Ovary (tissue), 9 donors: Measurements from ENCODE around the gene AP3B1. TPM values are rescaled to one million over a fixed set of nuclear protein-coding genes. Genes with fewer than 3 reads are reported as not detected.
"Not testable (repeated sequence)": the region's sequence is repeated elsewhere in the genome, so short reads cannot be mapped to it uniquely, and the experiment has no call there.

Experiments used
- DNase-seq, 5 donors: peaks; one replicate each; pipeline ENCODE4 v3.0.0-alpha.2; 2019 to 2020
- H3K27ac ChIP-seq, 2 donors: fragments of 200-600 bp; one replicate each; pipeline versions ENCODE4 v1.5.1 to v1.8.0; 2019 to 2022
- H3K27me3 ChIP-seq: fragments of 200-600 bp; one replicate; pipeline ENCODE4 v1.8.0; 2022
- H3K36me3 ChIP-seq: fragments of 200-600 bp; sonication (generic); one replicate; pipeline ENCODE4 v1.5.1; 2019
- H3K4me1 ChIP-seq: one replicate; pipeline ENCODE4 v1.8.1; 2013; ENCODE audit warnings: mild to moderate bottlenecking, moderate library complexity; ENCODE audit not compliant: insufficient read depth
- H3K4me3 ChIP-seq: fragments of 200-600 bp; sonication (generic); one replicate; pipeline ENCODE4 v1.5.1; 2017
- H3K9me3 ChIP-seq, 2 donors: fragments of 200-600 bp in 1 of 2; sonication (generic) in 1 of 2; one replicate each; pipeline versions ENCODE4 v1.5.1 to v1.8.1; 2013 to 2019; ENCODE audit warnings: mild to moderate bottlenecking in 1 of 2, moderate library complexity in 1 of 2
- EP300 ChIP-seq: sonication (generic); formaldehyde crosslinking; IDR thresholded peaks from one replicate; pipeline ENCODE4 v1.6.1; 2017; ENCODE audit warnings: antibody characterized with exemption
- POLR2A ChIP-seq: fragments of 450-650 bp; IDR thresholded peaks from one replicate; pipeline ENCODE4 v1.6.1; 2017; ENCODE audit warnings: antibody characterized with exemption, mild to moderate bottlenecking, moderate library complexity
- WGBS, 3 donors: extraction: QIAGEN DNeasy Blood & Tissue Kit in 1 of 3; methylation state at CpG; one replicate each; pipeline versions ENCODE4 v1.1.5 to v1.1.7; 2013 to 2017; 5-methylcytosine and 5-hydroxymethylcytosine counted together
- intact Hi-C, 4 donors: fragments of 100-400 bp; cut with DNase I; formaldehyde crosslinking; loops; one replicate each; pipeline versions ENCODE4 v1.11.0 to v1.15.1; 2022 to 2023
- polyA plus RNA-seq, 2 donors: library from polyadenylated mRNA; stranded (reverse); fragments of 200-250 nt in 1 of 2; fragments of 350-450 nt in 1 of 2; fragmentation: Illumina TruSeq in 1 of 2; extraction: RNeasy Lipid Tissue Mini Kit (QIAGEN cat#74804) in 1 of 2; gene quantifications; one replicate each; pipeline ENCODE4 v1.2.3, GENCODE V29; 2013 to 2014
- total RNA-seq, 7 donors: library from RNA; depleted of rRNA in 2 of 7; stranded (reverse); fragments of >200 nt in 2 of 7; fragmentation: NEBNext Ultra II Directional in 3 of 7; extraction: Animal tissue kit (Norgen Biotek cat#: 25700) in 3 of 7; gene quantifications; one replicate each; pipeline versions ENCODE4 v1.1.0 to v1.2.4, GENCODE V29; 2016 to 2023
- TF ChIP-seq, protein P1 (sequence below), 3 donors: fragments of 450-650 bp in 2 of 3; fragments of 200-600 bp in 1 of 3; IDR thresholded peaks; one replicate each; pipeline versions ENCODE4 v1.5.1 to v1.8.0; 2016 to 2022; ENCODE audit warnings: antibody characterized with exemption in 3 of 3, mild to moderate bottlenecking in 1 of 3
- donor health status: DM: no; HTN: no; CAD: no; lungs with moderate emphysema.
- donor health status: DM: no; HTN: no; CAD: no.
- donor health status: Bipolar disorder and iron deficiency.
- donor health status: DM: yes; HTN: yes; CAD: no.
- donor health status: DM: no; HTN: no; CAD: no.
- donor health status: DM: yes; HTN: yes; CAD: no.

The AP3B1 gene
- total and polyA plus RNA-seq, 9 donors, result 14.5 to 38.8 (median 28.5) TPM

DNA sequence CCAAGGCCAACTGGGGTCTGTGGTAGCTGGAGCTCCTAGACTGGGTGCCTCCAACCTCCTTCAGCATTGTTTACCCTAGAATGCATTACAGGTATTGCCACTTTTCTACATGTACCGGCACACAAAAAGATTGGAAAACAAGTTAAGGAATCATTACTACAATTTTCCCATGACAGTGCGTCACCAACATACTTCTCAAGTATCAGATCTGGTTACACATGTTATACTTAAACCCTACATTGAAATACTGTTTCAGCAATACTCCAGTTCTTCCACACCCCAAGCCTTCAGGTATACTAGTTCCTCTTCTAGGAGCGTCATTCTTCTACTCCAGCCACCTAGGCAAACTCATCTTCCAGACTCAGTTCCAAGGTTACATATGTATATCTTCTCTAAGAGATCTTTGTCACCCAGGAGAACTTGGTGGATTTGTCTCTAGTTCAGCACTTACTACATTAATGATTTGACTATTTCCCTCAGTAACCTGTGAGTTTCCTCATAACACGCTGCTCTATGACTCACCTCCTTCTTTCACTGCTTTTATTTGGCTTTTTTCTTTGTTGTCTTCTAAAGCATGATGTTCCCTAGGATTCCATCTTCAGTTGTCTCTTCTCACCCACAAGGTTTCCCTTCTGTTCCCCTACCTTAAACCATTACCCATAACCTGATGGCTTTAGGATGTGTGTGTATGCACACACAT, 217.0 kb downstream of the AP3B1 start:
- TF ChIP-seq POLR2A (no peak), EP300 (no peak)
- TF ChIP-seq, protein P1, sequence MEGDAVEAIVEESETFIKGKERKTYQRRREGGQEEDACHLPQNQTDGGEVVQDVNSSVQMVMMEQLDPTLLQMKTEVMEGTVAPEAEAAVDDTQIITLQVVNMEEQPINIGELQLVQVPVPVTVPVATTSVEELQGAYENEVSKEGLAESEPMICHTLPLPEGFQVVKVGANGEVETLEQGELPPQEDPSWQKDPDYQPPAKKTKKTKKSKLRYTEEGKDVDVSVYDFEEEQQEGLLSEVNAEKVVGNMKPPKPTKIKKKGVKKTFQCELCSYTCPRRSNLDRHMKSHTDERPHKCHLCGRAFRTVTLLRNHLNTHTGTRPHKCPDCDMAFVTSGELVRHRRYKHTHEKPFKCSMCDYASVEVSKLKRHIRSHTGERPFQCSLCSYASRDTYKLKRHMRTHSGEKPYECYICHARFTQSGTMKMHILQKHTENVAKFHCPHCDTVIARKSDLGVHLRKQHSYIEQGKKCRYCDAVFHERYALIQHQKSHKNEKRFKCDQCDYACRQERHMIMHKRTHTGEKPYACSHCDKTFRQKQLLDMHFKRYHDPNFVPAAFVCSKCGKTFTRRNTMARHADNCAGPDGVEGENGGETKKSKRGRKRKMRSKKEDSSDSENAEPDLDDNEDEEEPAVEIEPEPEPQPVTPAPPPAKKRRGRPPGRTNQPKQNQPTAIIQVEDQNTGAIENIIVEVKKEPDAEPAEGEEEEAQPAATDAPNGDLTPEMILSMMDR (IDR thresholded peaks at IDR 0.05), result no peak
- Histone ChIP-seq H3K4me1 (no peaks in the 10 kb centered on the region), H3K9me3 (no peaks in the 10 kb centered on the region), H3K36me3 (no peaks in the 10 kb centered on the region), H3K4me3 (no peak overlapping the region), H3K27me3 (no peaks in the 10 kb centered on the region), H3K27ac (no peak overlapping the region)
- no peak for DNase-seq
- intact Hi-C loops, result no loop called here
- 97 to 99% (median 98%) methylated on average over 4 of the region's 4 CpGs for WGBS, 3 donors

DNA sequence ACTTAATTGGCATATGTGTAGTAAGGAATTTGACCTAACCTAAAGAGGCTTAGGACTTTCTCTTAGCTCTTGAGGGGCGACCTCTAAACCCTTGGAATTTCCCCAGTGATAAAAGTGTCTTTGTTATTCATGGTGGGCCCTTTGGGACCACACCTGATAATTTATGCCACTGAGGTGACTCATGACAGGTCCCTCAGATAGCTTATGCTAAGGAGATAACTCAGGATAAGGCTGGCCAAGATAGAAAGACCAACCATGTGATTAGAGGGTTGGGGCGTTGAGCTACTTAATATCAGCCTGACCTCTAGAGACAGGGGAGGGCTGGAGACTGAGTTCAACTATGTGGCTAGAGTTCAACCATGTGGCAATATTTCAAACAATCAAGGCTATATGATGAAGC, 218.1 kb downstream of the AP3B1 start:
- H3K9me3 ChIP-seq, result no peaks in the 10 kb centered on the region
- 73 to 90% (median 81%) methylated on average over 2 of the region's 2 CpGs for WGBS, 3 donors
- no peaks in the 10 kb centered on the region for H3K4me1 ChIP-seq
- H3K4me3 ChIP-seq, result no peak overlapping the region
- TF ChIP-seq, protein P1 (IDR thresholded peaks at IDR 0.05), result no peak
- no peak for TF ChIP-seq EP300
- TF ChIP-seq POLR2A, result no peak
- H3K36me3 ChIP-seq, result no peaks in the 10 kb centered on the region
- no peak overlapping the region for H3K27ac ChIP-seq
- DNase-seq, result no peak
- no peaks in the 10 kb centered on the region for H3K27me3 ChIP-seq
- intact Hi-C loops, result no loop called here

DNA sequence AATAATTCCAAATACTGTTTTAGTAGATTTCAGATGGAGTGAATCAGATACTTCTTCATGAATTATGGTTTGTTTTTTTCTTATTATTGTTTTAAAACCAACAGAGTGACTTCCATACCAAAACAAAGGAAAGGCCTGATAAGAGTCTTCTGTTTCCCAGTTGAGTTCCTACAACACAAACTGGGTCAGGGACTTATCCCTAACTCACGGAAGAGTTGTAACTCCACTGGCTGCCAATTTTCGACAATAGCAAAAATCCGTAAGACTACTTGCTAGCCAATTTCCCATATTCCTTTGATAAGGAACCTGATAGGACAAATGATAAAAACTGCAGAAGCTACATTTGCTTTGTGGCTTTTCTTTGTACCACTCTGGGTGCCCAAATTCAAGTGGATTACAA, 219.2 kb downstream of the AP3B1 start:
- WGBS, 3 donors, result 43 to 68% (median 60%) methylated on average over 3 of the region's 3 CpGs
- no peak overlapping the region for H3K4me3 ChIP-seq
- H3K27ac ChIP-seq, result no peak overlapping the region
- no peaks in the 10 kb centered on the region for H3K36me3 ChIP-seq
- H3K27me3 ChIP-seq, result no peaks in the 10 kb centered on the region
- H3K4me1 ChIP-seq, result no peaks in the 10 kb centered on the region
- intact Hi-C loops, result no loop called here
- TF ChIP-seq POLR2A (no peak), EP300 (no peak)
- TF ChIP-seq, protein P1 (IDR thresholded peaks at IDR 0.05), result no peak
- no peak for DNase-seq
- no peaks in the 10 kb centered on the region for H3K9me3 ChIP-seq

DNA sequence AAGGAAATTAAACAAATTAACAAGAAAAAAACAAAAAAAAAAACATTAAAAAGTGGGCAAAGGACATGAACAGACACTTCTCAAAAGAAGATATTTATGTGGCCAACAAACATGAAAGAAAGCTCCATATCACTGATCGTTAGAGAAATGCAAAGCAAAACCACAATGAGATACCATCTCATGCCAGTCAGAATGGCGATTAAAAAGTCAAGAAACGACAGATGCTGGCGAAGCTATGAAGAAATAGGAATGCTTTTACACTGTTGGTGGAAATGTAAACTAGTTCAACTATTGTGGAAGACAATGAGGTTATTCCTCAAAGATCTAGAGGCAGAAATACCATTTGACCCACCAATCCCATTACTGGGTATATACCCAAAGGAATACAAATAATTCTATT, 223.8 kb downstream of the AP3B1 start:
- H3K27me3 ChIP-seq, DNase-seq, H3K4me3 ChIP-seq, H3K36me3 ChIP-seq, H3K9me3 ChIP-seq, H3K4me1 ChIP-seq, intact Hi-C loops, H3K27ac ChIP-seq: not testable (repeated sequence)
- 80 to 97% (median 94%) methylated on average over 4 of the region's 4 CpGs for WGBS, 3 donors

DNA sequence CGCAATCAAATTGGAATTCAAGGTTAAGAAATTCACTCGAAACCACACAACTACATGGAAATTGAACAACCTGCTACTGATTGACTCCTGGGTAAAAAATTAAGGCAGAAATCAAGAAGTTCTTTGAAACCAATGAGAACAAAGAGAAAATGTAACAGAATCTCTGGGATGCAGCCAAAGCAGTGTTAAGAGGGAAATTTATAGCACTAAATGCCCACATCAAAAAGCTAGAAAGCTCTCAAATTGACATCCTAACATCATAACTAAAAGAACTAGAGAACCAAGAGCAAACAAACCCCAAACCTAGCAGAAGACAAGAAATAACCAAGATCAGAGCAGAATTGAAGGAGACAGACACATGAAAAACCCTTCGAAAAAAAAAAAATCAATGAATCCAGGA, 226.9 kb downstream of the AP3B1 start:
- H3K4me1 ChIP-seq, DNase-seq, H3K9me3 ChIP-seq, H3K27ac ChIP-seq, intact Hi-C loops, H3K27me3 ChIP-seq, H3K4me3 ChIP-seq, H3K36me3 ChIP-seq: not testable (repeated sequence)
- WGBS, 3 donors, result 93 to 98% (median 96%) methylated on average over 3 of the region's 3 CpGs

DNA sequence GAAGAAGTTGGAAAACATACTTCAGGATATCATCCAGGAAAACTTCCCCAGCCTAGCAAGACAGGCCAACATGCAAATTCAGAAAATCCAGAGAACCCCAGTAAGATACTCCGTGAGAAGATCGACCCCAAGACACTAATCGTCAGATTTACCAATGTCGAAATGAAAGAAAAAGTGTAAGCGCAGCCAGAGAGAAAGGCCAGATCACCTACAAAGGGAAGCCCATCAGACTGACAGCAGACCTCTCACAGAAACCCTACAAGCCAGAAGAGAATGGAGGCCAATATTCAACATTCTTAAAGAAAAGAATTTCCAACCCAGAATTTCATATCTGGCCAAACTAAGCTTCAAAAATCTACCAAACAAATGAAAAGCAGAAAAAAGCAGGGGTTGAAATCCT, 227.8 kb downstream of the AP3B1 start:
- H3K4me1 ChIP-seq, H3K27ac ChIP-seq, H3K36me3 ChIP-seq, H3K9me3 ChIP-seq, DNase-seq, intact Hi-C loops, H3K4me3 ChIP-seq, H3K27me3 ChIP-seq: not testable (repeated sequence)
- WGBS, 3 donors, result 95 to 99% (median 98%) methylated on average over 5 of the region's 5 CpGs
